Kidney (tissue), 14 donors: ENCODE data around the gene RGS3. TPM values are rescaled to one million over a fixed set of nuclear protein-coding genes. Genes with fewer than 3 reads are reported as not detected.
A peak's percentile ranks its signal among the peaks of the same experiment; 100 is the strongest.

Experiments
- DNase-seq, 5 donors: peaks; one replicate each; pipeline ENCODE4 v3.0.0-alpha.2; 2013 to 2020
- FAIRE-seq: peaks from 2 replicates; lab custom pipeline; 2012; peaks lifted over from hg19 to GRCh38; lab: Jason Lieb, UNC
- H3K27ac ChIP-seq, 2 donors: one replicate each; pipeline ENCODE4 v1.7.0; 2013; ENCODE audit warnings: low read depth in 2 of 2, low read length in 2 of 2, inconsistent platforms in 1 of 2
- H3K27me3 ChIP-seq: one replicate; pipeline ENCODE4 v1.7.1; 2013; ENCODE audit warnings: low read length, inconsistent platforms; ENCODE audit not compliant: control insufficient read depth, insufficient read depth
- H3K36me3 ChIP-seq, 3 donors: one replicate each; pipeline versions ENCODE4 v1.7.0 to v1.7.1; 2013; ENCODE audit warnings: low read length in 3 of 3, control low read depth in 1 of 3, inconsistent platforms in 1 of 3; ENCODE audit not compliant: insufficient read depth in 3 of 3, control insufficient read depth in 2 of 3
- H3K4me1 ChIP-seq, 3 donors: one replicate each; pipeline versions ENCODE4 v1.7.0 to v1.7.1; 2013; ENCODE audit warnings: low read length in 3 of 3, inconsistent platforms in 1 of 3, low read depth in 1 of 3; ENCODE audit not compliant: control insufficient read depth in 2 of 3, insufficient read depth in 2 of 3
- H3K4me3 ChIP-seq, 3 donors: one replicate each; pipeline versions ENCODE4 v1.7.0 to v1.8.1; 2013; ENCODE audit warnings: low read length in 3 of 3, control low read depth in 1 of 3, inconsistent platforms in 1 of 3
- H3K9ac ChIP-seq, 3 donors: one replicate each; pipeline versions ENCODE4 v1.7.0 to v1.7.1; 2013; ENCODE audit warnings: low read length in 3 of 3, control low read depth in 1 of 3, inconsistent platforms in 1 of 3
- H3K9me3 ChIP-seq, 3 donors: one replicate each; pipeline versions ENCODE4 v1.7.0 to v1.7.1; 2013; ENCODE audit warnings: low read length in 3 of 3, control low read depth in 1 of 3, inconsistent platforms in 1 of 3; ENCODE audit not compliant: control insufficient read depth in 2 of 3, insufficient read depth in 1 of 3
- intact Hi-C: fragments of 100-400 bp; cut with DNase I; formaldehyde crosslinking; loops from one replicate; pipeline ENCODE4 v1.11.1; 2022
- polyA plus RNA-seq: library from polyadenylated mRNA; stranded (reverse); fragments of 350-450 nt; fragmentation: Illumina TruSeq; extraction: RNeasy Lipid Tissue Mini Kit (QIAGEN cat#74804); gene quantifications from one replicate; pipeline ENCODE4 v1.2.3, GENCODE V29; 2014; ENCODE audit warnings: low read depth, low replicate concordance; ENCODE audit not compliant: insufficient read depth
- total RNA-seq: library from RNA; stranded (reverse); fragmentation: NEBNext Ultra II Directional; extraction: Animal tissue kit (Norgen Biotek cat#: 25700); gene quantifications from one replicate; pipeline ENCODE4 v1.2.1, GENCODE V29; 2021
- TF ChIP-seq, protein P1 (sequence below): IDR thresholded peaks from 3 replicates; pipeline ENCODE4 v1.5.1; 2012; ENCODE audit warnings: mild to moderate bottlenecking, moderate library complexity, borderline replicate concordance; ENCODE audit not compliant: insufficient read depth; ENCODE audit errors: extremely low read depth
- donor health status: control.
- donor health status: control.
- donor health status: control.
- donor health status: control.
- donor health status: control.
- donor health status: DM: yes; HTN: yes; CAD: no.
- donor health status: Normal renal cell carcinoma (clear cell type).

Gene RGS3
- total and polyA plus RNA-seq, 2 donors from 2014 or later = 114 to 137 TPM

DNA sequence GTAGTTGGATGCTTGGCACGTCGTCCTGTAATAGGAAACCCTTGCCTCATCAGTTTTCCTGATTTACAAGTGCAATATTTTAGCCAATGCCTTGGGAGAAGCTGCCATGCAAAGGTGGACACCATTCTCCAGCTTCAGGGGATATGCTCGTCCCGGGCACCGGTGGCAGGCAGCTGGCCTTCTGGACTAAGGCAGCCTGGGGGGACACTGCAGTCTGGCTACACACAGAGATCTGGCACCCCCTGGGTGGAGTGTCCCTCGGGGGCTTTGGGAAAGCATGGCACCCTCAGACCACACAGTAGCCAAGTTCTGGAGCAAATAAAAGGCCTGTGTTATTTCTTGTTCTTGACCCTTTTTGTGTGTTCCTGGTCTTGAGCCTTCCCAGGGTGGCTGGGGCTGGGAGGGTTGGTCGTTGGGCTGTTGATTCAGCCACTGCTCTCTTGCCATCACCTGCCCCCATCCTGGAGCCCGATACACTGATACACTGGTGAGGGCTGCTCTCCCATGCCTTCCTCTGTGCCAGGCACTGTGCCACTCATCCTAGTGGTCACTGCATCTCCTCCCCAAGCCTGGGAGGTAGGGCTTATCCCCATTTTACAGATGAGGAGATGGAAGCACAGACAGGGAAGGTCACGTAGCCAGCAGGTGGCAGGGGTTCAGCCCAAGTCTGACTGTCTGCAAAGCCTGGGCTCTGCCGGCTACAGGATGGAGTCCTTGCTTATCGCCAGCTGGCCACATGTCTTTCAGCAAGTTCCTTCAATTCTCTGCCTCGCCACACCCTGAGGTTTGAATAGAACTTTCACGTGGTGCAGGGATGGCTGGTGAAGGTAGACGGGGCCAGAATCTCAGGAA is 134.1 kb downstream of the RGS3 start:
- intact Hi-C loops = no loop called here
- Histone ChIP-seq H3K4me3 (peak overlapping the region in 2 of 3 donors; percentile 88 to 94), H3K9ac (peak overlapping the region in 2 of 3 donors; percentile 11 to 58), H3K4me1 (peaks cover 0 to 57% (median 35%) of the 10 kb centered on the region in 3 donors), H3K27me3 (no peaks in the 10 kb centered on the region), H3K9me3 (no peaks in the 10 kb centered on the region), H3K36me3 (peaks cover 0 to 31% (median 18%) of the 10 kb centered on the region in 3 donors), H3K27ac (peak overlapping the region; percentile 51 to 78)
- TF ChIP-seq, protein P1, sequence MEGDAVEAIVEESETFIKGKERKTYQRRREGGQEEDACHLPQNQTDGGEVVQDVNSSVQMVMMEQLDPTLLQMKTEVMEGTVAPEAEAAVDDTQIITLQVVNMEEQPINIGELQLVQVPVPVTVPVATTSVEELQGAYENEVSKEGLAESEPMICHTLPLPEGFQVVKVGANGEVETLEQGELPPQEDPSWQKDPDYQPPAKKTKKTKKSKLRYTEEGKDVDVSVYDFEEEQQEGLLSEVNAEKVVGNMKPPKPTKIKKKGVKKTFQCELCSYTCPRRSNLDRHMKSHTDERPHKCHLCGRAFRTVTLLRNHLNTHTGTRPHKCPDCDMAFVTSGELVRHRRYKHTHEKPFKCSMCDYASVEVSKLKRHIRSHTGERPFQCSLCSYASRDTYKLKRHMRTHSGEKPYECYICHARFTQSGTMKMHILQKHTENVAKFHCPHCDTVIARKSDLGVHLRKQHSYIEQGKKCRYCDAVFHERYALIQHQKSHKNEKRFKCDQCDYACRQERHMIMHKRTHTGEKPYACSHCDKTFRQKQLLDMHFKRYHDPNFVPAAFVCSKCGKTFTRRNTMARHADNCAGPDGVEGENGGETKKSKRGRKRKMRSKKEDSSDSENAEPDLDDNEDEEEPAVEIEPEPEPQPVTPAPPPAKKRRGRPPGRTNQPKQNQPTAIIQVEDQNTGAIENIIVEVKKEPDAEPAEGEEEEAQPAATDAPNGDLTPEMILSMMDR = no peak
- no peak for FAIRE-seq
- DNase-seq = peak in 1 of 5 donors; percentile 52

DNA sequence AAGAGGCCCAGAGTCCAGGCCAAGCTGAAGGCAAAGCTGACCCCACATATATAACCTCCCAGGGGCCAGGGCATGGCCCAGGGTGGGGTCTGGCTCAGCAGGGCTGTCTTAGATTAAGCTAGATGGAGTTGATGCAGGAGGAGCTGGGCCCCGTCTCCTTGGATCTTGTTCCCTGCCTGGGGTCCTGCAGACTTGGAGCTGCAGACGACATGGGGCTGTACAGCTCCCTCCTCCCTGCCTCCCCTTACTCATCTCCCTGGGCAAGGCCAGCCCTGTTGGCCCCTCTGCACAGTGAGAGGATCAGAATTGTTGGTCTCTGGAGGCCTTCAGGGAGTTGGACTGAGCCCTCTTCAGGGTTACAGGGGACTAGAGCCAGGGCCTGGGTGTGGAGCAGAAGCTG is 134.9 kb downstream of the RGS3 start:
- H3K27me3 ChIP-seq = no peaks in the 10 kb centered on the region
- no peak for FAIRE-seq
- H3K9ac ChIP-seq = peak overlapping the region in 1 of 3 donors; percentile 58
- TF ChIP-seq, protein P1 = no peak
- intact Hi-C loops = no loop called here
- peaks cover 0 to 58% (median 30%) of the 10 kb centered on the region in 3 donors for H3K4me1 ChIP-seq
- H3K27ac ChIP-seq = peak overlapping the region in 1 of 2 donors; percentile 2
- peaks cover 0 to 31% (median 18%) of the 10 kb centered on the region in 3 donors for H3K36me3 ChIP-seq
- peak overlapping the region in 1 of 3 donors; percentile 88 for H3K4me3 ChIP-seq
- H3K9me3 ChIP-seq = no peaks in the 10 kb centered on the region
- peak in 1 of 5 donors; percentile 58 for DNase-seq

DNA sequence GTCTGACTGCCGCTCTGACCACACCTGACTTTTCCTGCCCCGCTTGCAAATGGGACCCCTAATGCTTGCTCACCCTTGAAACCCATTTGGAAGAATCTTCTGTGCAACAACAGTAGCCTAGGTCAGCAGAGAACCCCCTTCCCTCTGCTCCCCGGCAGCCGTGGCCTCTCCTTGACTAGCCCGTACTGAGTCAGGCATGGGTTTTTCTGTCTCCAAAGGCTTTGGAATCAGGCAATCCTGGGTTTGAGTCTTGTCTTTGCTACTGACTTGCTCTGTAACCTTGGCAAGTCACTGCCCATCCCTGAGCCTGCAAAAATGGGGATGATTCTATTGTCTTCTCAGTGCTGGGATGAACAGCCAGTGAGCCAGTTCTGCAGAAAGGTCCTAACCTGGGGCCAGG is 135.4 kb downstream of the RGS3 start:
- Histone ChIP-seq H3K36me3 (peaks cover 0 to 31% (median 18%) of the 10 kb centered on the region in 3 donors), H3K27ac (peak overlapping the region in 1 of 2 donors; percentile 21), H3K4me3 (no peak overlapping the region), H3K4me1 (peaks cover 0 to 57% (median 28%) of the 10 kb centered on the region in 3 donors), H3K9ac (no peak overlapping the region), H3K9me3 (no peaks in the 10 kb centered on the region), H3K27me3 (no peaks in the 10 kb centered on the region)
- FAIRE-seq = no peak
- intact Hi-C loops = no loop called here
- no peak for DNase-seq
- TF ChIP-seq, protein P1 = no peak
